GM15510 (cell line): ENCODE measurements around the gene RNH1.

Experiments used
- POLR2A ChIP-seq: IDR thresholded peaks from 3 replicates; pipeline ENCODE4 v1.6.1; 2011; ENCODE audit warnings: borderline replicate concordance; ENCODE audit not compliant: insufficient read length; ENCODE audit errors: extremely low read depth

Gene RNH1

DNA sequence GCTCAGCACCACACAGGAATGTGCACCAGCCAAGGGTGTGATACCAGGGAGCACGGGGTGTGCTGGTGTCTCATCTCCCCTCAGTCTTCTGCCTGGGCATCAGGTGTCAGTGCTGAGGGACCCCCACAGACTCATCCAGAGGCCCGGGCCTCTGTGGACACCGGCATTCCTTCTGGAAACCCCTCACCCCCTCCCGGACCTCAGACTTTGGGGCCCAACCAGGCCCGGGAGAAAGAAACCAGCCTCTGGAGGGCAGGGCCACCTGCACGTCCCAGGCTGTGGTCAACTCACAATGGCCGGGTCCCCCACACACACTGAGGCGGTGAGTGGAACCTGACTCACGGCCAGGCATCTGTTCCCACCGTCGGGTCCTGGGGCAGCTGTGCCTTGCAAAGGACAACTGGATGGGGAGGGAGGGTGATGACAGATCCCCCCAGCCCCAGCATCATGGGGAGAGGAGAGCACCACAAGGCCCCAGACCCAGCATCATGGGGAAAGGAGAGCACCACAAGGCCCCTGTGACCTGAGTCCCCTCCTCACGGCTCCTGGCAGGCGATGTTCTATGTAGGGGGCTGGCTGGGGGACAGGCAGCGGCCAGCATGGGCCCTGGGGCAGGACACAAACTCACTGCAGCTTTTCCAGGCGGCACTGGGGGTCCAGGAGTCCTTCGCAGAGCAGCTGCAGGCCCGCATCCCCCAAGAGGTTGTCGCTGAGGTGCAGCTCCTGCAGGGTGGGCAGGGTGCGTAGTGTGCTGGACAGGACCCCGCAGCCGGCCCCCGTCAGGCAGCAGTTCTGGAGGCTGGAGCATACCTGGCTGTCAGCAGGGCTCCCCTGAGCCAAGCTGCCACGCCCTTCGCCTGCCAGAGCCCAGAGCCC, 7.6 kb downstream of the RNH1 start:
- no peak for TF ChIP-seq POLR2A

DNA sequence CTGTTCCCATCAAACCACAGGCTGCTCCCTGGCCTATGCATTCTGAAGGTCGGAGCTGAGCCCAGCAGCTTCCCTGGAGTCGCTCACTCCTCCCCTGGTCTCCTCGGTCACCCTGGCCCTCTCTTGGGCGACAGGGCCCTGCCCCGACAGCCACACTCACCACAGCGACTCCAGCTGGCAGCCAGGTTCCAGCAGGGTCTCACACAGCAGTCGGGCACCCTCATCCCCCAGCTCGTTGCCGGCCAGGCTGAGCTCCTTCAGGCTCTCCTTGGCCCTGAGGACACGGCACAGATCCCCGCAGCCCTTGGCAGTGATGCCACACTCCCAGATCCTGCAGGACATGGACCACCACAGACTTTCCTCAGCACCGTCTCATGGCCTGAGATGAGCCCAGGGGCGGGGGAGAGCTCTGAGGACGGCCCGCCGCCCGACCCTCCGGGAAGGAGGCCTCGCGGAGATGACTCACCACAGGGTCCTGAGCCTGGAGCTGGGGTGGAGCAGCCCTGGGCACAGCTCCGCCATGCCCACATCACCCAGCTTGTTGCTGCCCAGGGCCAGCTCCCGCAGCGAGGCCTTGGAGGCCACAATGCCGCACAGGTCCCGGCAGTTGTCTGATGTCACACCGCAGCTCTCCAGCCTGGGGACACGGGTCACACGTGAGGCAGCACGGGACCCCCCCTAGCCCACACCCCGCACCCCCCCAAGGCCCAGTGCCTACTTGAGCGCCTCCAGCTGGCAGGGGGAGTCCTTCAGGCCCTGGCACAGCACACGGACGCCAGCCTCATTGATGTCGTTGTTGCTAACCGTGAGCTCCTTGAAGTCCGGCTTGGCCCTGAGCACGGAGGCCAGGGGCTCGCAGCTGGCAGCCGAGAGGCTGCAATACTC, 8.5 kb downstream of the RNH1 start:
- no peak for TF ChIP-seq POLR2A

DNA sequence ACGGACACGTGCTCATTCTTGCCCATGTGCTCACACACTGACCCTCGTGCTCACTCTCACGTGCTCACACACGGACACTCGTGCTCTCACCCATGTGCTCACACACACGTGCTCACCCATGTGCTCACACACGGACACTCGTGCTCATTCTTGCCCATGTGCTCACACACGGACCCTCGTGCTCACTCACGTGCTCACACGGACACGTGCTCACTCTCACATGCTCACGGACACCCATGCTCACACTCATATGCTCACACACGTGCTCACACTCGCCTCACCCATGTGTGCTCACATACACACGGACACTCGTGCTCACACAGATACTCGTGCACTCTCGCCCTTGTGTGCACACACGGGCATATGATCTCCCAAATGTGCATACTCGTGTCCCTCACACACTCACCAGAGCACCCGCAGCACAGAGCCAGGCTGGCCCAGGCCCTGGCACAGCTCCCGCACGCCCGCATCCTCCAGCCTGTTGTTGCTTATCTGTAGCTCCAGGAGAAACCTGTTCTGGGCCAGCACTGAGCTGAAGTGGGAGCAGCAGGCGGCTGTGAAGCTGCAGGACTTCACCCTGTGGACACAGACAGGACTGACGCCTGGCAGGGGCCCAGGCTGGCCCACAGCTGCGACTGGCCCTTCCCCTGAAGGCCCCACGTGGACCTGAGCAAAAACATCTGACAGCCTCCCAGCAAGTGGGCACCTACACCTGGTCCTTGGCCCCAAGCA, 9.3 kb downstream of the RNH1 start:
- TF ChIP-seq POLR2A, result no peak

DNA sequence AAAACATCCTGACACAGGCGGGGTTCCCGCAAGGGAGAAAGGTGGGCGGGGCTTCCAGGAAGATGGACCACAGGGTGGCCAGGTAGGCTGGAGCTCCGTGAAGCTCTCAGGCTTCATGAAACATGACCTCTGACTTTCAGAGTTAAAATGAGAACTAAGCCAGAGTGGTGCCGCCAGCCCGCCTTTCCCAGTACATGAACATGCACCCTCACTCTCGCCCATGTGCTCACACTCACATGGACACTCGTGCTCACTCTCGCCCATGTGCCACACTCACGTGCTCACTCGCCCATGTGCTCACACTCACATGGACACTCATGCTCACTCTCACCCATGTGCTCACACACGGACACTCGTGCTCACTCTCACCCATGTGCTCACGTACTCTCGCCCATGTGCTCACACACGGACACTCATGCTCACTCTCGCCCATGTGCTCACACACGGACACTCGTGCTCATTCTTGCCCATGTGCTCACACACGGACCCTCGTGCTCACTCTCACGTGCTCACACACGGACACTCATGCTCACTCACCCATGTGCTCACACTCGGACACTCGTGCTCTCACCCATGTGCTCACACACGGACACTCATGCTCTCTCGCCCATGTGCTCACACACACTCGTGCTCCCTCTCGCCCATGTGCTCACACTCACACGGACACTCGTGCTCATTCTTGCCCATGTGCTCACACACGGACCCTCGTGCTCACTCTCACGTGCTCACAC, 10.0 kb downstream of the RNH1 start:
- no peak for TF ChIP-seq POLR2A

DNA sequence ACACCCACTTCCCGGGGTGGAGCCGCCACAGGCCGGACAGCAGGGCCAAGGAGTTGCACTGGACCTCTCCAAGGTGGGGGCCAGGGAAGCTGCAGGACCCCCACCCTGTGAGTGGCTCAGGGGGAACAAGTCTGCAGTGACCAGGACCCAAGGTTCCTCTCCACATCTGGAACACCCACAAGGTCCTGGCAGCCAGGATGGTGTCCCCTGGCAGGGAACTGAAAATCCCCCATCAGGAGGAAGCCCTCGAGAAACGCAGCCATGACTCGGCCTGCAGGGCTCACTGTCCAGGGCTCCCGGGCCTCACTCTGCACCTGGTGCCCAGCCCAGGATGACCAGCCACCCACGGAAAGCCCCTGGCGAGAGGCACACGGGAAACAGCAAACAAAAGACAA, 11.5 kb downstream of the RNH1 start:
- TF ChIP-seq POLR2A, result no peak

DNA sequence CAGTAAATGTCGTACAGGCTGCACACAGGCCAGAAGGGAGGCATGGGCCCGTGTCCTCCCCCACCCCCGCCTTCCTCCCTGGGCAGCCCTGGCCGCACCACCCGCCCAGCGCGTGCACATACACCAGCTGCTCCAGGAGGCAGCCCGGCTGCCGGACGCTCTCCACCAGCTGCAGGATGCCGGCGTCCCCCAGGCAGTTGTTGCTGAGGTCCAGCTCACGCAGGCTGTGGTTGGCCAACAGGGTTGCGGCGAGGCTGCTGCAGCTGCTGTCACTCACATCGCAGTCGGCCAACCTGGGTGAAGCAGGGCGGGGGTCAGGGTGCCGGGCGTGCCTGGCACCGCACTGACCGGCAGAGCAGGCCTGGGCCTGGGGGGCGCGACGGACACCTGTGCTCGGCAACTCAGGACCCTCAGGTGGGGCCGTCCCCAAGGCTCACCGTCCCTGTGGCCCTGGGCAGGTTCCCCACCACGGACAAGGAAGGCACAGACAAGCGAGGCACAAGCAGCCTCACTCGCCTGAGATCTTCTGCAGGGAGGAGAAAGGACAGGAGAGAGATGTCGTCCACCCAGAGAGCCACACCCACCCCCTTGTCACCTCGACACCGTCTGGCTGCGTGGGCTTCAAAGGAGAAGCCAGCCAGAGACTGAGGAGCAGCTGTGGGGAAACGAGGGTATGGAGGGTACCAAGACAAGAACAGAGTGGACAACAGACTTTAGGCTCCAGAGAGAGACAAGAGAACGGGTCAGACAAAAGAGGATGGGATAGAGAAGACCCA, 12.1 kb downstream of the RNH1 start:
- no peak for TF ChIP-seq POLR2A

DNA sequence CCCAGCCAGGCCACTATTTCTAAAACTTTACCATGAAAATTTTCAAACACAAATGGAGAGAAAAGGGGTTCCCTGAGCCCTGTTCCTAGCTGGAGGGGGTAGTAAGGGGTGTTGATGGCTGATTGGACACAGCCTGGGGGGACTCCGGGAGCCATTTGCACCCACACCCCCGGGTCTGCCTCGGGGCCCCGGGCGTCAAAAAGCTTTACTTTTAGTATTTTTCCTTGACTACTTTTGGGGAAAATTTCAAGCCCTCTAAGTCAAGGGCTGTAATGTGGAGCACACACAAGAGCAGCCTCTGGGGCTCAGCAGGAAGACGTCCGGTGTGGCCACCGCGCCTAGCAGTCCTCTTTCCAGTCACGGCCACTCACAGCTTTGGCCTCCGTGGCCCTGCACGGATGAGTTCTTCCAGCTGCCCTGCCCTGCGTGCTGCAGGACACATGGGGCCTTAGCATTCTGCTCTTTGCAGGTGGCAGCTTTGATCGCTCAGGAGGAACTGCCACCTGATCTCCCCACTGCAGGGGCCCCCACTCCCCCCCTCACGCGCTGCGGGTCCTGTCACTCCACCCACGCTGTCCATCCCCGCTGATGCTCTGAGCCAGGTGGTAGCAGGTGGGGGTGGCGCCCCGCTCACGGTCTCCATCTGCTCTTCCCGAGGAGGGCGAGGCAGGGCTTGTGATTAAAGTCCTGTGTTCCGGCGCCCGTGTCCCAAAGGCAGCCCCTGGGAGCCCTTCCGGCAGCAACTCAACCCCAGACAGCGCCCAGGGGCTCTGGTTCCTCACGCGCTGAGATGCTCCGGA, 14.4 kb downstream of the RNH1 start:
- no peak for TF ChIP-seq POLR2A

DNA sequence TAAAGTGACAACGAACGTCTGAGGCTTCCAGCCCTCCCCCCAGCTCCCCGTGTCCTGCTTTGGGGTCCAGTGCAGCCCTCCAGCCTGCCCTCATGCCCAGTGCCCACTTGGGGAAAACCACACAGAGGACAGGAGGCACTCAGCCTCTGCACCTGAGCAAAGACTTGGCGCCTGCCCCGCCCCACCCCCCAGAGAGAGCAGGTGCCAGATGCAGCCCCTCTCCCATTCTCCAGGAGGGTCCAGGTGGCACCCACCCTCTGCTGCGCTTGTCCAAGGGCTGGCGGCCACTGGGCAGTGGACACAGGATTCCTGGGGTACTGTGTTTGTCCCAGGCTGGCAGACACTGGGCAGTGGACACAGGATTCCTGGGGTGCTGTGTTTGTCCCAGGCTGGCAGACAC, 15.7 kb downstream of the RNH1 start:
- no peak for TF ChIP-seq POLR2A

DNA sequence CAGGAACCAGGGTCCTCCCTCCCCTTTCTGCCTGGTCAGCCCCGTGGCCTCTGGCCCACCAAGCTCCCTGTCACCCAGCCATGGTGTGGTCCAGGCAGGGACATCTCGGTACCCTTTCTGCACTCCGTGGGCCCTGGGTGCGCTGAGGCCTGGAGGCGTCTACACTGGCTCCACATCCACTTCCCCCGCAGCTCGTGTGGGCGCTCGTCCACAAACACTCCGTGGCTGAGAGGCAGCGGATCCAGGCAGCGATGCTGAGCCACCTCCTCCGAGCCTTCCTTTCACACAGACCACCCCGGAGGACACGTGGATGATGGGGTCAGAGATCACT, 16.1 kb downstream of the RNH1 start:
- no peak for TF ChIP-seq POLR2A

DNA sequence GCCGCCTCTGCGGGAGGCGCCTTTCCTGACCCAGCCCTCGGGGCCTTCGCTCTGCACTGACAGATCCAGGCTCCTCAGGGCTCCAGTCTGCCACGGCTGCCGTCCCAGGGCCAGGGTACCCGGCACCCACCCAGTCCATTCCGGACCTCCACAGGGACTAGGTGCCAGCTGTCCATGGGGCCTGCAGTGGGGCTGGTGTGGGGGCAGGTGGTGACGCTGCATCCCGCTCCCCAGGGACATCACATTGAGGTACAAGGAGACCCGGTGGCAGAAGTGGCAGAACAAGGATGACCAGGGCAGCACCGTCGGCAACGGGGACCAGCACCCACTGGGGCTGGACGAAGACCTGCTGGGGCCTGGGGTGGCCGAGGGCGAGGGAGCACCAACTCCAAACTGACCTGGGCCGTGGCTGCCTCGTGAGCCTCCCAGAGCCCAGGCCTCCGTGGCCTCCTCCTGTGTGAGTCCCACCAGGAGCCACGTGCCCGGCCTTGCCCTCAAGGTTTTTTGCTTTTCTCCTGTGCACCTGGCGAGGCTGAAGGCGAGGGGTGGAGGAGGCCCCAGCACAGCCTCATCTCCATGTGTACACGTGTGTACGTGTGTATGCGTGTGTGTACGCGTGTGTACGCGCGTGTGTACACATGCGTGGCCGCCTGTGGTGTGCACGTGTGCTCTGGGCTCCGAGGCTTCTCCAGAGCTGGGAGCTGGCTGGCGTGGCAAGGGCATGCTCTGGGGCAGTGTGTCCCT, 16.7 kb downstream of the RNH1 start:
- TF ChIP-seq POLR2A, result no peak

DNA sequence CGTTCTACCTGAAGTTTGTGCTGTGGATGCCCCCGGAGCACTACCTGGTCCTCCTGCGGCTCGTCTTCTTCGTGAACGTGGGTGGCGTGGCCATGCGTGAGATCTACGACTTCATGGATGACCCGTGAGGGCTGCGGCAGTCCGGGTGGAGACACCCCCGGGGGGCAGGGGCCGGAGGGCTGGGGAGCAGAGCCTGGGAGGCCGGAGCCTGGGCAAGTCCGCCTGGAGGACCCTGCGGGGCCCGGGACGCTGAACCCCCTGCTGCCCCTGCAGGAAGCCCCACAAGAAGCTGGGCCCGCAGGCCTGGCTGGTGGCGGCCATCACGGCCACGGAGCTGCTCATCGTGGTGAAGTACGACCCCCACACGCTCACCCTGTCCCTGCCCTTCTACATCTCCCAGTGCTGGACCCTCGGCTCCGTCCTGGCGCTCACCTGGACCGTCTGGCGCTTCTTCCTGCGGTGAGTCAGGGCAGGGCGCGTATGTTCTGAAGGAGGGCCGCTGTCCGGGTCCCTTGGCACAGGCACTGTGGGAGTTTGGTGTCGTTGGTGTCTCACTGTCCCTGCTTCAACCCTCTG, 17.3 kb downstream of the RNH1 start:
- no peak for TF ChIP-seq POLR2A

DNA sequence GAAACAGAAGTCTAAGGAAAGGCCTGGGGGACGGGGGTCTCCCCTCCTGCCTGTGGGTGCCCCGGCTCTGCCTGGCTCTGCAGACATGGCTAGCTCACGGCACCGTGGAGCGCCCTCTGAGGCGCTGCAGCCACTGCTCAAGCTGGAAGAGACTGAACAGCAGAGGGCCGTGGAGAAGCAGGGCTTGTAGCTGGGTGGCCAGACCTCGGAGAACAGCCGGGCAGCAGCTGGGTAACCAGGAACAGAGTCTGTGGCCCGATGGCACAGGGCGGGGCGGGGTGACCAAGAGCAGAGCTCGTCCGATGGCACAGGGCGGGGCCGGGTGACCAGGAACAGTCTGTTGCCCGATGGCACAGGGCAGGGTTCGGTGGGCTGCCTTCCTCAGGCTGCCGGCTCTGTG, 18.1 kb downstream of the RNH1 start:
- no peak for TF ChIP-seq POLR2A
